NT2/D1 (cell line): ENCODE results near the gene EIF4EBP3.
A peak's percentile ranks its signal among the peaks of the same experiment; 100 is the strongest.

Experiments
- DNase-seq: peaks from one replicate; pipeline ENCODE4 v3.0.0-alpha.2; 2011; ENCODE audit warnings: low read depth, low spot score
- H3K27me3 ChIP-seq: 2 replicates; pipeline ENCODE4 v1.6.0; 2011; ENCODE audit warnings: mild to moderate bottlenecking; ENCODE audit not compliant: insufficient read length, insufficient read depth
- H3K36me3 ChIP-seq: 2 replicates; pipeline ENCODE4 v1.6.1; 2011; ENCODE audit warnings: mild to moderate bottlenecking, low read length, mixed read lengths; ENCODE audit not compliant: insufficient read depth, insufficient read length
- H3K4me1 ChIP-seq: 2 replicates; pipeline ENCODE4 v1.5.1; 2011; ENCODE audit not compliant: insufficient read depth, insufficient read length
- H3K4me3 ChIP-seq: 2 replicates; pipeline ENCODE4 v1.5.1; 2011; ENCODE audit warnings: low read depth; ENCODE audit not compliant: insufficient read length
- H3K9ac ChIP-seq: 2 replicates; pipeline ENCODE4 v1.6.0; 2011; ENCODE audit warnings: low read depth; ENCODE audit not compliant: insufficient read length
- H3K9me3 ChIP-seq: 2 replicates; pipeline ENCODE4 v1.5.1; 2011; ENCODE audit warnings: mild to moderate bottlenecking, low read length; ENCODE audit not compliant: insufficient read depth
- SUZ12 ChIP-seq: IDR thresholded peaks from 2 replicates; pipeline ENCODE4 v1.6.1; 2011; ENCODE audit not compliant: insufficient read length, insufficient read depth; ENCODE audit errors: extremely low read depth
- YY1 ChIP-seq: IDR thresholded peaks from 2 replicates; pipeline ENCODE4 v1.6.1; 2011; ENCODE audit not compliant: insufficient read length, insufficient read depth
- ZNF274 ChIP-seq: IDR thresholded peaks from 2 replicates; pipeline ENCODE4 v1.6.1; 2011; ENCODE audit warnings: mild to moderate bottlenecking, low read depth, low read length

The EIF4EBP3 gene

DNA sequence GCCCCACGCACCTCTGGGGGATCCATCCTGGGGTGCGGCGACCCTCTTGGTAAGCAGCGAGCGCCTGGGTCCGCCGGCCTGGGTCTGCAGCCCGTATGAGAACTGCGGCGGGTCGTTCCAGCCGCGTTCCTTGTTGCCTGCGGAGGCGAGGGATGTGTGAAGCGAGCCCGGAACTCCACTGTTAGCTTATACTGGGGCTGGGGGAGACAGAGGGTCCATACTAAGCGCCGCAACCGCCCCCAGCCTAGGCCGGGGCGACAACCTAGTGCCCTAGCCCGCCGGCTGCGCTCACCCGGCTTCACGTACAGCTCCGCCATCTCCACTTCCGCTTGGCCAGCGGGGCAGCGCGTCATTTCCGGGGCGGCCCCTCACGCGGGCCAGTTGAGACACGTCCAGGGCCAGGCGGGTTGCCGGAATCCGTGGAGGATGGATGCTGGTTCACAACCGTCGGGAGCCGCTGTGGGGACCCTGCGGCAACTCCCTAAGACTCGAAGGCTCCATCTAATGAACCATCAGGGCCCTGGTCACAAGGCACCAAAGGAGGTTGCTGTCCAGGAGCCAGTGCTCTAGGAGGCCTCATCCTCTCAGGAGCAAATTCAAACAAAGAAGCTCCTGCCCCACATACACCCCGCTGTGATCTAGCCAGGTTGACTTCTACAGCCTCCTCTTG lies 9.8 kb downstream of the EIF4EBP3 start, which contains the start of gene SRA1:
Gene SRA1 (minus strand): TSS at position 338 of the 670 bp plus-strand sequence. CDS start 21 bp downstream, at position 317.
- Histone ChIP-seq H3K36me3 (peaks cover 50% of the 10 kb centered on the region), H3K4me3 (peak within 1 kb of the TSS; percentile 73), H3K9me3 (no peaks in the 10 kb centered on the region), H3K4me1 (peaks cover 2% of the 10 kb centered on the region), H3K27me3 (no peaks in the 10 kb centered on the region), H3K9ac (peak within 1 kb of the TSS; percentile 93)
- TF ChIP-seq YY1 (no peak), SUZ12 (no peak), ZNF274 (no peak)
- DNase-seq: peak; percentile 77

DNA sequence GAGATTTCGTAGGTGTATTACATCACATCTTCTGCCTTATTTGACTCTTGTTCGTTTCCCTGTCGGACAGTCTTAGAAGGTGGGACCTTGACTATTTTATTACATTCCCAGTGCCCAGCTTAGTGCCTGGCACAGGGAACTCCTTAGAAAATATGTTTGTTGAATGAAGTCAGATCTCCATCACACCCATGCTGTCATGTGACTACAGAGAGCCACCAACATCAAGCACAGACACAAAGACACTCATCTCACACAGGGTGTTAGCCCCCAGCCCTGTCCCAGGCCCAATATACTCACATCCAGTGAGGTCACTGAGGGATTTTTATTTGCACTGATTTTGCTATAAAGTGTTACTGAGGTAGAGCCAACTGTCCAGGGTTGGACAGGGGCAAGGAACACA lies 10.5 kb downstream of the EIF4EBP3 start:
- H3K27me3 ChIP-seq: no peaks in the 10 kb centered on the region
- no peak overlapping the region for H3K4me3 ChIP-seq
- DNase-seq: no peak
- no peak for TF ChIP-seq ZNF274
- no peak for TF ChIP-seq YY1
- TF ChIP-seq SUZ12: no peak
- H3K36me3 ChIP-seq: peaks cover 52% of the 10 kb centered on the region
- no peaks in the 10 kb centered on the region for H3K9me3 ChIP-seq
- peak overlapping the region; percentile 93 for H3K9ac ChIP-seq
- peaks cover 2% of the 10 kb centered on the region for H3K4me1 ChIP-seq

DNA sequence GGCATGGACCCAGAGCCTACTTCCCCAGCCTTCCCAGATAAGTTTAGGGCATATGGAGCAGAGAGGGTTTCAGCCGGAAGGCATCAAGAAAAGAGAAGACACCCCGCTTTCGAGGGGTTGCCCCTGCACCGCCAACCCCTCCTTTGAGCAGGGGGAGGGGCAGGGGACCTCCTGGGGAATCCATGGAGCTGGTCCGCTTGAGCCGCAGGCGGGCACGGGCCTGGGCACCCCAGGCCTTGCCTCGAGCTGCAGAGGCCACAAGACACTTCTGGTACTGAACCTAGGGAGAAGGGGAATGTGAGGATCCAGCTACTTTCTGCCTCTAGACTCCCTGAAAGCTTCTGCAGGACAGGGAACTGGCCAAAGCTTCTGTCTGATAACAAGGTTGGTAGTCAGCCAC lies 11.1 kb downstream of the EIF4EBP3 start:
- H3K4me3 ChIP-seq: no peak overlapping the region
- DNase-seq: no peak
- H3K36me3 ChIP-seq: peaks cover 46% of the 10 kb centered on the region
- H3K4me1 ChIP-seq: peaks cover 3% of the 10 kb centered on the region
- no peak overlapping the region for H3K9ac ChIP-seq
- no peaks in the 10 kb centered on the region for H3K27me3 ChIP-seq
- H3K9me3 ChIP-seq: no peaks in the 10 kb centered on the region
- no peak for TF ChIP-seq SUZ12
- TF ChIP-seq YY1: no peak
- TF ChIP-seq ZNF274: no peak

GRCh38 chr5:140560227-140560626 lies 12.8 kb downstream of the EIF4EBP3 start:
- Histone ChIP-seq H3K9me3 (no peaks in the 10 kb centered on the region), H3K9ac (no peak overlapping the region), H3K36me3 (peaks cover 36% of the 10 kb centered on the region), H3K4me1 (peaks cover 3% of the 10 kb centered on the region), H3K27me3 (no peaks in the 10 kb centered on the region), H3K4me3 (no peak overlapping the region)
- TF ChIP-seq YY1: no peak
- no peak for TF ChIP-seq SUZ12
- TF ChIP-seq ZNF274: no peak
- no peak for DNase-seq

DNA sequence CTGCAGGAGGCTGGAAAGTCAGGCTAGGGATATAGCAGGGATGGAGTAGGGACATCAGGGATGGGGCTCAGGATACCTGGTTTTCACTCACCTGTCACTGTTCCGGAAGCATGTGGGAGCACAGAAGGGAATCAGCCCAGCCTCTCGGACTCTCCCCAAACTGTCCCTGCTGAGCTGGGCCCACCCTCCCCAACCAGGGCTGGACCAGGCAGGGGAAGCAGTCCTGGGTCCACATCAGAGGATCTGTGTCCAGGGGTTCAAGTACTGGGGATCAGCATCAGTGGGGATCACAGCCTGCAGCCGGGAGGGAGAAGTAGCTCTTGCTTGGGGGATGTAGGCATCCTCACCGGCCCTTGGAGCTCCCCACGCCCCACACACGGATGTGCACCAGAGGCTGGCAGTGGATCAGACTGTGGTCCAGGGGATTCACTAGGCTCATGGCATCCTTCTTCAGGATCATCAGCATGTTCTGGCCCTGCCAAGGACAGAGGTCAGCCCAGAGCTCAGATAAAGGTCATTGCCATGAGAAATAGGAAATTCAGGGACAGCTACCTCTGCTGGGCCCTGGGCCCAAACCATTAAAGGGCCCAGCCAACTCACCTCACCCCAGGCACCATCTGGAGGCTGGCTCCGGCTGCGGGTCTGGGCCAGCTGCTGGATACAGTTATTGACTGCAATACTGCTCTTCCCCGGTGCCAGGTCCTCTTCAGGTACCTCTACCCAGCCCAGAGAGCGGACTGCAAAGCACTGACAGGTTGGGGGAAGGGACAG lies 14.5 kb downstream of the EIF4EBP3 start:
- Histone ChIP-seq H3K4me1 (peaks cover 6% of the 10 kb centered on the region), H3K9me3 (no peaks in the 10 kb centered on the region), H3K36me3 (peaks cover 41% of the 10 kb centered on the region), H3K27me3 (no peaks in the 10 kb centered on the region), H3K4me3 (no peak overlapping the region), H3K9ac (no peak overlapping the region)
- TF ChIP-seq SUZ12 (no peak), ZNF274 (no peak), YY1 (no peak)
- DNase-seq: no peak

- Histone ChIP-seq H3K27me3 (no peaks in the 10 kb centered on the region), H3K4me1 (peaks cover 10% of the 10 kb centered on the region), H3K4me3 (peak overlapping the region; percentile 85), H3K9ac (peak overlapping the region; percentile 90), H3K36me3 (peaks cover 56% of the 10 kb centered on the region), H3K9me3 (no peaks in the 10 kb centered on the region)
- TF ChIP-seq ZNF274 (no peak), YY1 (no peak), SUZ12 (no peak)
- DNase-seq: no peak
Measured at GRCh38 chr5:140563596-140563995, 16.1 kb downstream of the EIF4EBP3 start.

GRCh38 chr5:140564196-140565023 lies 16.9 kb downstream of the EIF4EBP3 start, which contains the start of the genes APBB3 and SLC35A4:
Gene APBB3, minus strand, starts transcription at chr5:140564598. Its CDS starts 353 bp downstream, at chr5:140564245.
Gene SLC35A4, plus strand, starts transcription at chr5:140564828. Its CDS starts 2,342 bp downstream, at chr5:140567170.
- no peak for TF ChIP-seq SUZ12
- peak; percentile 88 for TF ChIP-seq YY1
- peak within 1 kb of the TSS; percentile 90 for H3K9ac ChIP-seq
- H3K36me3 ChIP-seq: peaks cover 54% of the 10 kb centered on the region
- H3K4me3 ChIP-seq: peak within 1 kb of the TSS; percentile 85
- H3K27me3 ChIP-seq: no peaks in the 10 kb centered on the region
- no peaks in the 10 kb centered on the region for H3K9me3 ChIP-seq
- DNase-seq: peak; percentile 83
- peaks cover 12% of the 10 kb centered on the region for H3K4me1 ChIP-seq
